Activated naive CD4-positive, alpha-beta T cell treated with anti-CD3 and anti-CD28 coated beads, Interleukin-2, amount 50 U/mL, for 16 hours (primary cell): ENCODE results near the gene DRD3.

Experiments used
- DNase-seq: peaks from one replicate; pipeline ENCODE4 v3.0.0-alpha.2; 2020

DRD3 gene

DNA sequence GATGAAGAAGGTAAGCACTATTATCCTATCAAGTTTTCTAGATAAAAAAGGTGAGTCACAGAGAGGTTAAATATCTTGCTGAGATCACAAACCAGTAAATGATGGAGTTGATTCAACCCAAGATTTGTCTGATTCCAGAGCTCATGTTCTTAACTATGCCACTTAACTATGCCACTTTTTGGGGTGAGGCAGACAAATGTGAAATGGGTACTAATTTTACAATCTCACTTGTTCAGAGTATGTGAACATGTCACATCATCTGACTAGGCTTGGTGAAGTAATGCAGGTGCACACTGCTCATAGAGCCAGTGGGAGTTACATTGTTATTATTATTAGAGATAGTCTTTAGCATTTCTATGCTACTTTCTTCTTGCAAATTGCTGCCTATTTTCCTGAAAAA lies 2.0 kb downstream of the DRD3 start:
- no peak for DNase-seq

- DNase-seq = no peak
Measured at GRCh38 chr3:114176487-114176886, 2.4 kb downstream of the DRD3 start.

DNA sequence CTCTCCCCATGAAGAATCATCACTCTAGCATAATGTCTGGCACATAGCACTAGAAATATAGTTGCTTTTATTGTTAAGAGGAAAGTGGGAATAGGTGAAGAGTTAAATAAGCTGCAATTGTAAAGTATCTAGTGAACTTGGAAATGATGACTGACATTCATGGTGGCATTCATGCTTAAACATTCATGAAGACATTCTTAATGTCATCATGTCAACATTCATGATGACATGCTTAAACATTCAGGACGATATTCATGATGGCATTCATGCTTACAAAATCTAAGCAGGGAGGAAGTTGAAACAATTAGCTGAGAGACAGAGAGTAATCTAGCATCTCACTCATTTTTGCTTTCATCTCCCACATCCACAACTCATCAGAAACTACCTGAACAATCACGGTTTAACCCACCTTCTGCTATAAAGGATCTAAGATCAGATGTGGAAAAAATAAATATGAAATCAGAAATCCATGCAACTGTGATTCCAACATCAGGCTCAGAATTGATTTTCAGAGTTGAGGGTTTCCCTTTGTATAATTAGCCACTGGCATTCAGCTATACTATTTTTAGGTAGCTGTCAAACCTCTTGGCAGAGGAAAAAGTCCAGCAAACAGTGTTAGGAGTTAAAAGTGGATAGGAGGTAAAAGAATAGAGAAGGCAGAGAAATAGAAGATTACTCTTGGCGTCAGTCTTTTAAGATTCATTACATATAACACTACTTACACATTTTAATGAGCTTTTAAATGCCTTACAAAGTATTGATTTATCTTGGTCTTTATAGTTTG lies 3.5 kb downstream of the DRD3 start:
- no peak for DNase-seq

GRCh38 chr3:114171677-114172076 lies 7.2 kb downstream of the DRD3 start:
- DNase-seq = no peak

GRCh38 chr3:114168150-114168549 lies 10.7 kb downstream of the DRD3 start:
- DNase-seq = no peak

DNA sequence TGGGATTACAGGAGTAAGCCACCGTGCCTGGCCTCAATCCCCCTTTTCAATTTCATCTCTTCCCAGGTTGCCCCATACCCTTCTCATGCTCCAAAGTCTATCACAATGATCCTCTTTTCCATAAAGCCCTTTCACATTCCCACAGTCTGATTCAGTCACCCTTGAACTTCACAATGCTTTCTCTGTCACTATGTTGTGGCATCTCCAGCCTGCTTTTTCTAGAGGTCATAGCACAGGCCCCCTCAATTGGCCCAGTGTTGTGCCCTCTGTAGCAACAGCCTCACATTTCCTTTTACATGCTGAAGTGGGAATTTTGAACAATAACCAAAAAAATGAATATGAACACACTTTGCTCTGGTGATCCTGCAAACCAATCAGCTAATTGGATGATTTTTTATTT lies 21.5 kb downstream of the DRD3 start:
- DNase-seq = no peak

DNA sequence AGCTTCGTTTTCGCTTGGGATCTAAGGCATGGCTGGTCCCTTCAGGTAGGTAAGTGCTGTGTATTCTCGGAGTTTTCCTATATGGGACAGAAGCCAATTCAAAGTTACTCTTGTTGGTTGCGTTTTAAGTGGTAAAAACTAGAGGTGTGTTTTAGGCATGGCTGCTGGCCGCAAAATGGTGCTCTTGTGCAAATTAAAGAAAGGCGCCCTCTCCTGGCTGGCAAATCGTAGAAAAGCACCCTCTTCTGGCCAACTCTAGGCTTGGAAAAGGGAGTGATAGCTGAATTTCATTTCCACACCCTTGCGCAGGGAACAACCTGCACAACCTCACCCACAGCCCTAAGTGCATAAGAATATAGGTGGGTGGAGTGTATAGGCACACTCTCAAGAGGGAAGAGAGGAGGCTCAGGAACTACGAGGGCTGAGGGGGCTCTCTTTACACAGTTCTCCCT lies 23.5 kb downstream of the DRD3 start:
- peak; percentile 21 for DNase-seq

- DNase-seq = no peak
Measured at GRCh38 chr3:114154321-114154821, 24.5 kb downstream of the DRD3 start.

DNA sequence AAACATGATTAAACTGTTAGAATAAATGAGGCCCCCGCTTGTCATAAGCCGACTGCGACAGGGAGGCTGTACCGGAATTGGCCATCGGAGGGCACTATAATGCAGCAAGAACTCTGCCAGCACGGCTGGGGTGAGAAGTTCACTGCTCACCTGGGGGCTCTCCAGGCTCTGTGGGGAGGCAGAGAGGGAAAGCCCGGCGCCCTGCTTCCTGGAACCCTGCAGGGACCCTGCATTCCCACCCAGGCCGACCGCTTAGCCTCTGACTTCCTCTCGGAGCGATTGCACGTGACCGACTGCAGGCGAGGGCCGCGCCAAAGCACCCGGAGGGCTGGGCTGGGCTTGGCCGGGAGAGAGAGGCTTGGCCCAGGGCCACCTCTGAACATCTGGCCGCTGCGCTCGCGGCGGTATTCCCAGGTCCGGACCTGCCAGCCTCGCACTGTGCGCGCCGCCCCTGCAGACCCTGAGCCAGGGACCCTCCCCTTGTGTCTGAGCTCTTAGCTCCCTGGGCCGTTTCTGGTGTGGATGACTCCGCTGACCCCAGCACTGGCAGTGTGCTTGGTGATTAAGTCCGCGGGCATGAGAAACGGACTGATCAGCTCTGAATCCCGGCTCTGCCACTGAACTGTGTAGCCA lies 26.2 kb downstream of the DRD3 start:
- peak; percentile 84 for DNase-seq

- no peak for DNase-seq
Measured at GRCh38 chr3:114151091-114151490, 27.8 kb downstream of the DRD3 start.

DNA sequence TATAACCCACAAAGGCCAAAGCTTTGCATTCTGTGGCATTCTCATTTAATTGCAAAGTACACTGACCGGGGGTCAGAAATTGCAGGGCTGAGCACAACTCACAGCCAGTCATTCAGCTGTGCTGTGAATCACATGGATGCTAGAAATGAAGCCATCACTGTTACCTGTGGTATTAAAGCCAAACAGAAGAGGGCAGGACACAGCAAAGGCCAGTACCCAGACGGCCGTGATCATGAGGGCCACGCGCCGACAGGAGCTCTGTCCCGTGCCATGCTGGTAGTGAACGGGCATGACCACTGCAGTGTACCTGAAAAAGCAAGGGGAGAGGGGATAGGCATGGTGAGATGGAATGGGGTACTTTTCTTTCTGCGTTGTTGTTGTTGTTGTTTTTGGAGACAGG lies 31.6 kb downstream of the DRD3 start:
- DNase-seq = no peak

GRCh38 chr3:114144909-114145688 lies 33.8 kb downstream of the DRD3 start:
- DNase-seq = no peak

DNA sequence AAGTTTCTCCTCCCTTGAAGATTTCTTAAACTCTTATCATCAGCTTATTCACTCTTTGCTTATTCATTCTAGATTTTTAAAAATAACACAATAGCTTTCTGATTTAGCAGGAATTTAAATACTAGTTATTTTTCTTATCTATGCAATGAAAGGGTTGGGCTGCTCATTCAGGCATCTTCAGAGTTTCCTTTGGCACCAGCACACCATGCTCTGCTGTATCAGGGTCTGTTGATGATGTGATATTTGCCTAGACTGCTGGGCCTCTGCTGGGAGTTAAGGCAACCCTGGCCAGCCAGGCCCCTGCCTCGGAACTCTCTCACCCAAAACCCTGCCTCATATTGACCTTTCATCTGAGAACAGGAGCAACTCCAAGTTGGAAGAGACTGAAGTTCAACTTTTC lies 35.0 kb downstream of the DRD3 start:
- DNase-seq = no peak

DNA sequence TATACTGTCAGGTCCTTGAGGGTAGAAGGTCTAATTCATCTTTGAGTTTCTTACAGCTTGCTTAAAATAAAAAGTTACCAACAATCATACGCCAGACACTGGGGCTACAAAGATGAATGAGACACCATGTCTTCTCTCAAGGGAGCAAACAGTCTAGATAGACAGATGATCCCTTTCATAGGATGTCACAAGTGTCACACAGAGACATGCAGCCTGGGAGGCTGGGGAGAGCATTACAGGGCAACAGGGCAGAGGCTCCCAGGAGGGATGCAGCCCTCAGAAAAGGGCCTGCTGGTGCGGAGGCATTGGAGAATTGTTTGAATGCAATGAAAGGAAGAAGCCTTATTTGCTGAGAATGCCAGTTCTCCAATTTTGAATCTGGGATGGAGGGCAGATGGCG lies 39.0 kb downstream of the DRD3 start:
- no peak for DNase-seq

- DNase-seq = no peak
Measured at GRCh38 chr3:114133947-114134346, 44.9 kb downstream of the DRD3 start.

DNA sequence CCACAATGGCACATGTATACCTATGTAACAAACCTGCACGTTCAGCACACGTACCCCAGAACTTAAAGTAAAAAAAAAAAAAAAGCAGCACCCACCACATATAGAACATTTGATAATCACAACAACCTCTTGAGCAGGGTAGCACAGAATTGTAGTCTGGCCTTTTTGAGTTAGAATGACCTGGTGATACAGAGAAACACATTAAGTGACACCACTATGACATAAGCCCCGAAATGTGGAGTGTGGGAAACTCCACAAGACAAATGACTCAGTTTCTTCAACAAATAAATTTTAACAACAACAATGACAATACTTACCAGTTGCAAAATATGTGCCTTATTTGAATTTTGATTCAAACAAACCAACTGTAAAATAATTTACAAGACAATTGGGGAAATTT lies 46.4 kb downstream of the DRD3 start:
- no peak for DNase-seq

DNA sequence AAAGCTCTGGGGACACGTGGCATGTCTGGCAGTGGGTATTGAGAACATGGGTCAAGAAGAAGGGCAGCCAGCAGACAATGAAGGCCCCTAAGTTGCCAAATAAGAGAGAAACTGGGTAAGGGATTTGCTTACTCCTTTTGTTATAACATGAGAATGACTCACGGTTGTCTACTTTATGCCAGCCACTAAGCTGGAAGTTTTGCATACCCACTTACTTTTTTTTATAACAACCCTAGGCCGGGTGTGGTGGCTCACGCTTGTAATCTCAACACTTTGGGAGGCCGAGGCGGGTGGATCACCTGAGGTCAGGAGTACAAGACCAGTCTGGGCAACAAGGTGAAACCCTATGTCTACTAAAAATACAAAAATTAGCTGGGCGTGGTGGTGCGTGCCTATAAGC lies 50.0 kb downstream of the DRD3 start:
- no peak for DNase-seq

GRCh38 chr3:114128231-114128630 lies 50.6 kb downstream of the DRD3 start:
- DNase-seq = no peak

DNA sequence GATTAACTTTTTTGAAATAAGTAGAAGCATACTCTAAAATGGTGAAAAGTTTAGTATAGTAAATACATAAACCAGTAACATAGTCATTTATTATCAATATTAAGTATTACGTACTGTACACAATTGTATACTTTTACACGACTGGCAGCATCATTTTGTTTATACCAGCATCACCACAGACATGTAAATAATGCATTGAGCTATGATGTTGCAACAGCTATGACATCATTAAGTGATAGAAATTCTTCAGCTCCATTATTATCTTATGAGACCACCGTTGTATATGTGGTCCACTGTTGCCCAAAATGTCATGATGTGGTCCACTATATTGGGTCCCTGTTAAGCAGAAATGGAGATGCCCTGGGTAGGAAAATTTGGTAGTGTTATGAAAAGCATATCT lies 51.3 kb downstream of the DRD3 start:
- DNase-seq = no peak

DNA sequence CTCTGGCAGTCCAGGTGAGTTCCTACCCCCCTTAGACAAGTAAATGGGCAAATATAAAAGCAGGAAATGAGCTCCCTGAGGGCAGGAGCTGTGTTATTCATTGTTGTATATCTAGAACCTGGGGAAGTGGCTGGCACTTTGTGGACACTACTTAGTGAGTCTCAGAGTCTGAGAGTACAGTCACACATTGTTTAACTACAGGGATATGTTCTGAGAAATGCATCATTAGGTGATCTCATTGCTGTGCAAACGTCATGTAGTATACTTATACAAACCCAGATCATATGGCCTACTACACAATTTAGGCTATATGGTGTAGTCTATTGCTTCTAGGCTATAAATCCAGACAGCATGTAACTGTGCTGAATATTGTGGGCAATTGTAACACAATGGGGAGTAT lies 52.4 kb downstream of the DRD3 start:
- no peak for DNase-seq

- no peak for DNase-seq
Measured at GRCh38 chr3:114122027-114122709, 56.7 kb downstream of the DRD3 start.

- DNase-seq = no peak
Measured at GRCh38 chr3:114120211-114120610, 58.6 kb downstream of the DRD3 start.

DNA sequence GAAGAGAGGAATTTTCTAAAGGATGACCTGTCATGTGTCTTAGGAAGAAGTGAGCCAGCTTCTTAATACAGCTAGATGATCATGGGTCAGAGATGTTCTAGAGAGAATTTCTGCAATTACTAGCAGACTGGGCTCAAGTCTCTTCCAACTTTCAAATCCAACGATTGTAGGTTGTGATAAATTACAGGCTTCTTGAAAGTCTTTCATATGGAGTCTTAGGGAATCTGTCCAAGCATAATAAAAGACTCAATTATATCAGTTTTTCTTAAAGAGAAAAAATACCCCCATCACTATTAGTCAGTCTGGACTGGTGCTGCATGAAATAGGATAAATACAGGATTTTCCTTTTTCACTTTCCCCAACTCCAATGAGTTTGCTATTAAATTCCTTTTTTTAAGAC lies 59.1 kb downstream of the DRD3 start:
- no peak for DNase-seq
